Activated naive CD4-positive, alpha-beta T cell treated with anti-CD3 and anti-CD28 coated beads, Interleukin-2, amount 10 ng/mL, durations not matched to agents 7 days and 5 days (primary cell): Measurements from ENCODE around the gene WDR76.
A peak's percentile ranks its signal among the peaks of the same experiment; 100 is the strongest.
"Not testable (repeated sequence)": the region's sequence is repeated elsewhere in the genome, so short reads cannot be mapped to it uniquely, and the experiment has no call there.

Source experiments
- CTCF ChIA-PET: fragments of 350-600 bp; sonication (Branson Sonifier 250); formaldehyde crosslinking; loops from one replicate; lab custom pipeline; 2021; ENCODE audit warnings: antibody characterized with exemption; lab: Charles Lee
- DNase-seq: peaks from one replicate; pipeline ENCODE4 v3.0.0-alpha.2; 2020
- H3K27ac Mint-ChIP-seq: one replicate; pipeline ENCODE4 v1.8.0; 2021; ENCODE audit warnings: mild to moderate bottlenecking, moderate library complexity, mixed read lengths
- H3K27me3 Mint-ChIP-seq: one replicate; pipeline ENCODE4 v1.8.0; 2021; ENCODE audit warnings: mild to moderate bottlenecking, mixed read lengths
- H3K36me3 Mint-ChIP-seq: one replicate; pipeline ENCODE4 v1.8.0; 2021; ENCODE audit warnings: mixed read lengths
- H3K4me1 Mint-ChIP-seq: one replicate; pipeline ENCODE4 v1.8.0; 2021; ENCODE audit warnings: mixed read lengths
- H3K4me3 Mint-ChIP-seq: one replicate; pipeline ENCODE4 v1.8.0; 2021; ENCODE audit warnings: mild to moderate bottlenecking, moderate library complexity, mixed read lengths
- H3K9me3 Mint-ChIP-seq: one replicate; pipeline ENCODE4 v1.8.0; 2021; ENCODE audit warnings: mixed read lengths

The WDR76 gene

GRCh38 chr15:43799945-43800285 is 26.9 kb upstream of the WDR76 start, which contains the start of gene SERINC4:
Gene SERINC4 (minus strand): TSS chr15:43800220. CDS start chr15:43799986, 234 bp downstream.
- peak within 1 kb of the TSS; percentile 94 for H3K27ac Mint-ChIP-seq
- peaks cover 65% of the 10 kb centered on the region for H3K36me3 Mint-ChIP-seq
- CTCF ChIA-PET: interaction anchor here (1.2 kb wide), 1 partner anchor 10 kb away, joined by 7 read pairs; no protein-coding TSS in a partner anchor
- DNase-seq: no peak
- peak within 1 kb of the TSS; percentile 98 for H3K4me3 Mint-ChIP-seq
- H3K9me3 Mint-ChIP-seq: no peaks in the 10 kb centered on the region
- H3K4me1 Mint-ChIP-seq: peaks cover 51% of the 10 kb centered on the region
- no peaks in the 10 kb centered on the region for H3K27me3 Mint-ChIP-seq

DNA sequence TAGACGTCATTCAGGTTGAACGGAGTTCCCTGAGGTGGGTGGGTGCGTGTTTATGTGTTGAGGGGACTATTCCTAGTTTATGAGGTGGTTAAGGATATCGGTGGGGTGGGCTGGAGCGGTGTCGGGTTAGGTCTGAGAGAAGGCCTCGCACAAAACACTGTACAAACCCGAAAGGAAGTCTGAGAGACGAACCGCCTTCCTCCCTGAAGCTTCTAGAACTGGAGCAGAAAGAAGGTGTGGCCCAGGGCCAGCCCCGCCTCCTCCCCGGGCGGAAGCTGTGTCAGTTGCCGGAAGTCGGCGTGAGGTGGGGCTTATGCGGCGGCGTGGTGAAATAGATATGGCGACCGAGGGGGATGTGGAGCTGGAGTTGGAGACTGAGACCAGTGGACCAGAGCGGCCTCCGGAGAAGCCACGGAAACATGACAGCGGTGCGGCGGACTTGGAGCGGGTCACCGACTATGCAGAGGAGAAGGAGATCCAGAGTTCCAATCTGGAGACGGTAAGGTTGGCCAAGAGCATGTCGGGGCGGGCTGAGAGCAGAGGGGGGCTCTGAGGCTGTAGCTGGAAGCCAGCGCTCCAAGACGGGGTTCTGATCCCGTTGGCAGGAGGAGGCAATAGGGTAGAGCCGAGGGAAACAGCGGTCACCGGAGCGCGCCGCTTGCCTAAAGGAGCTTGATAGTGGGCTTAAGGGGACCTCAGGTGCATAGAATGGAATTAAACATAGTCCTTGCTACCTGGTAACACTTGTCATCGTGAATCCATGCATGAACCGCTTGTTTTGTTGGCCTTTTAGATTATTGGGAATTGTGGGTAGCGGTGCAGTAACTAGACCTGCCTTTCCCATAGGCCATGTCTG is 26.3 kb upstream of the WDR76 start, which contains the start of gene HYPK:
HYPK (plus strand) TSS at position 314 of the 856 bp plus-strand sequence; CDS start at position 338, 24 bp downstream.
- Mint-ChIP-seq H3K4me3 (peak within 1 kb of the TSS; percentile 98), H3K4me1 (peaks cover 45% of the 10 kb centered on the region), H3K9me3 (no peaks in the 10 kb centered on the region), H3K27ac (peak within 1 kb of the TSS; percentile 94), H3K36me3 (peaks cover 66% of the 10 kb centered on the region), H3K27me3 (no peaks in the 10 kb centered on the region)
- peak; percentile 96 for DNase-seq
- CTCF ChIA-PET: interaction anchor here (0.6 to 1.2 kb wide), 2 partner anchors 10 to 541 kb away, joined by 3 to 7 read pairs; no protein-coding TSS in a partner anchor

DNA sequence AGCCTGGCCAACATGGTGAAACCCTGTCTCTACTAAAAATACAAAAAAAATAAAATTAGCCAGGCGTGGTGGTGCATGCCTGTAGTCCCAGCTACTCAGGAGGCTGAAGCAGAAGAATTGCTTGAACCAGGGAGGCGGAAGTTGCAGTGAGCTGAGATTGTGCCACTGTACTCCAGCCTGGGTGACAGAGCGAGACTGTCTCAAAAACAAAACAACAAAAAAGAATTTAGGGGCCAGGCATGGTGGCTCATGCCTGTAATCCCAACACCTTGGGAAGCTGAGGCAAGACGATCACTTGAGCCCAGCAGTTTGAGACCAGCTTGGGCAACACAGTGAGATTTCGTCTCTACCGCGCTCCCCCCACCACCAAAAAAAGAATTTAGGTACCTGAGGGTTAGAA is 24.1 kb upstream of the WDR76 start:
- H3K4me3 Mint-ChIP-seq, H3K27me3 Mint-ChIP-seq, DNase-seq, H3K27ac Mint-ChIP-seq, H3K9me3 Mint-ChIP-seq, CTCF ChIA-PET: not testable (repeated sequence)
- peaks cover 35% of the 10 kb centered on the region for H3K4me1 Mint-ChIP-seq
- H3K36me3 Mint-ChIP-seq: peaks cover 68% of the 10 kb centered on the region

DNA sequence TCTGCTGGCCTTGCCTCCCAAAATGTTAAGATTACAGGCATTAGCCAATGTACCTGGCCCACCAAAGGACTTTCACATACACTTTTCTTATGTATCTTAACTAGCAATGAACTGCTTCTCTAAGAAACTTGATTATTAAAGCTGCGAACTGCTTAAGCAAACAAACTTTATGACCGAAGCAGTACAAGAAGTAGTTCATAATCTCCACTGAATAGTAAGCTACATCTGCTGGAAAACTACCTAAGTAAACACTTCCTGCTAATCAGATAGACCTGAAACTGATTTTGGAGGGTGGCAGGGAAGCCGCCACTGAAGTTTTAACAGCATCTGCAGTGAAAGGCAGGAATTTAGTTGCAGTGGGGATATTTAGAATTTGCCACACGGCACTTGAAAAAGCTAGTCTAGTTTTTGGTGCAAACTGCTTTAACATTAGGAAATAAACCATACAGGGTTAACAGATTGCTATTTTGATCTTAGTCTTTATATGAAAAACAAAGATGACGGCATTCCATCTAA is 18.3 kb upstream of the WDR76 start:
- H3K36me3 Mint-ChIP-seq: peaks cover 66% of the 10 kb centered on the region
- no peak overlapping the region for H3K4me3 Mint-ChIP-seq

DNA sequence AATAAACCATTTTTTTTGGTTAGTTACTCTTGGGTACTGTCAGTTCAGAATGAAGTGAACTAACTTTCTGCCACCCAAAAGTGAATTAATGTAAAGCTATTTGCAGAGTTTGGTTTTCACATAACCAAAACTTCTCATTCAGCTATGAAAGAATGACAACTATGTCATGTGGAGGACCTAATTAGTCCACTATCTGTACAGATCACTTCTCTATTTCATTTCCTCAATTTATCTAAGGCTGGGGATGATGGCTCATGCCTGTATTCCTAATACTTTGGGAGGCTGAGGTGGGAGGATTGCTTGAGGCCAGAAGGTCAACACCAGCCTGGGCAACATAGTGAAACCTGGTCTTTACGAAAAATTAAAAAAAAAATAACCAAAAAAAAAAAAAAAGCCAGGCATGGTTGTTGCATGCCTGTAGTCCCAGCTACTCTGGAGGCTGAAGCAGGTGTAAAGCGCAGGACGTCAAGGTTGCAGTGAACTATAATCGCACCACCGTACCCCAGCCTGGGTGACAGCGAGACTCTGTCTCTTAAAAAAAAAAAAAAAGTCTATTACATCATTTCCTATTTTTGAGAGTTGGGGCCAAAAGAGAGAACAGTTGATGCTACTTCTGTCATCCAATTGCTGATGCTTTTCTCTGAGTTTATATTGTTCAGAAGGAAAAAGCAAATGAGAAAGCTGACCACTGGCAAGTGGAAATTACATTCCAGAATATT is 17.7 kb upstream of the WDR76 start:
- peaks cover 67% of the 10 kb centered on the region for H3K36me3 Mint-ChIP-seq
- CTCF ChIA-PET: interaction anchor here (0.6 to 2.4 kb wide), 2 partner anchors 9 to 55 kb away, joined by 3 to 7 read pairs; partner anchors contain the start of genes HYPK and SERINC4
- H3K4me3 Mint-ChIP-seq: no peak overlapping the region
- no peaks in the 10 kb centered on the region for H3K9me3 Mint-ChIP-seq
- peaks cover 12% of the 10 kb centered on the region for H3K4me1 Mint-ChIP-seq
- H3K27ac Mint-ChIP-seq: no peak overlapping the region
- no peak for DNase-seq
- H3K27me3 Mint-ChIP-seq: no peaks in the 10 kb centered on the region

More for the DNA sequence above, 18.3 kb upstream of the WDR76 start:
- H3K4me1 Mint-ChIP-seq: peaks cover 12% of the 10 kb centered on the region
- CTCF ChIA-PET: no interaction called here
- H3K9me3 Mint-ChIP-seq: no peaks in the 10 kb centered on the region
- no peak for DNase-seq
- H3K27ac Mint-ChIP-seq: no peak overlapping the region
- H3K27me3 Mint-ChIP-seq: no peaks in the 10 kb centered on the region

DNA sequence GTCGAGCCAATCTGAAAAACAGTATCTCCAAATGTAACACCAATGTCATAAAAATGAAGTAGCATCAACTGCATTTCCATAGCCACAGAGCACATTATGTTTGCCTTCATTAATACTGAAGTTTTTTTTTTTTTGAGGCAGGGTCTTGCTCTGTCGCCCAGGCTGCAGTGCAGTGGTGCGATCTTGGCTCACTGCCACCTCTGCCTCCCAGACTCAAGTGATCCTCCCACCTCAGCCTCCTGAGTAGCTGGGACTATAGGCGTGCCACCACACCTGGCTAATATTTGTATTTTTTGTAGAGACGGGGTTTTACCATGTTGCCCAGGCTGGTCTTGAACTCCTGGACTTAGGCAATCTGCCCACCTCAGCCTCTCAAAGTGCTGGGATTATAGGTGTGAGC is 11.7 kb upstream of the WDR76 start:
- CTCF ChIA-PET, H3K9me3 Mint-ChIP-seq, H3K4me3 Mint-ChIP-seq, H3K27ac Mint-ChIP-seq, DNase-seq, H3K27me3 Mint-ChIP-seq: not testable (repeated sequence)
- Mint-ChIP-seq H3K36me3 (peaks cover 41% of the 10 kb centered on the region), H3K4me1 (peaks cover 15% of the 10 kb centered on the region)

GRCh38 chr15:43821505-43821904 is 5.3 kb upstream of the WDR76 start:
- peak overlapping the region; percentile 29 for H3K4me3 Mint-ChIP-seq
- CTCF ChIA-PET: interaction anchor here (0.7 kb wide), 1 partner anchor 26 kb away, joined by 3 read pairs; no protein-coding TSS in a partner anchor
- peaks cover 56% of the 10 kb centered on the region for H3K4me1 Mint-ChIP-seq

DNA sequence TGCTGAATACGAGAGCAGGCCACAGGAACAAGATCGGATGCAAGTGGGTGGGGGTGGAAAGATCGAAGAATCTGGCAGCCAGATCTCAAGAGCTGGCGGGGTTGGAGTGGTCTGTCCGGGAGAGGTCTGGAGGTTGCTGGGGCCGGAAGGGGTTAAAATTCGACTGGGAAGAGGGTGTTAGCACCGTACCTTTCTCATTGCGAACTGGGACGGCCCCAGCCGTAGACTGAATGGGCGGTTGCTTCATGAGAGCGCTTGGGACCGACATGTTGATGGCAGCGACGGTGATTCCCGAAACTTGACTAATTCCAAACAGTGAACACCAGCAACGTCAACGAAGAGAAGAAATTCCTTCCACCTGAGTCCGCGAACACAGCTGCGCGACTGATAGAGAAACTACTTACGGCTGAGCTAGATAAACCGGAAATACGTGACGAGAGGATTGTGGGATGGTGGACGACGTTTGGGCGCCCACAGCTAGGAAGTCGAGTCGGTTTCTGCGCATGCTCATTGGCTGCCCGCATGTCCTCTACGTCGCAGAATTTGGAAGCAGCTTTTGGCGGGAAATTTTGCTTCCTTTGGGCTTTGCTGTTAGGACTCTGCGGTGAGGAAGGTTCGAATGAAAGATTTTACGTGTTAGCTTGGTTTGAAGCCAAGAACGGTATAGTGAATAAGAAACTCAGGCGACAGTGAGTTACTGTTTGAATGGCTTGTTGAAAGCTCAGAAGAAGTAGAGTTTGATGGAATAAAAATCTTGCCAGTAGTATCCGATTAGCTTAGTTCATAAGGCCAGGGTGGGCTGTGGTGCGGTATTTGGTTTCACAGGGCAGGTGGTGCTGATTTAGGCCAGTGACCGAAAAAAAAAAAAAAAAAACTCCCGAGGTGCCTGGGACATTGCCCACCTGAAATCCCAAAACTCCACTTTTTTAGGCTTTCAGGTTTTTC is 2.2 kb upstream of the WDR76 start, which contains the start of gene MFAP1:
MFAP1 (minus strand) TSS at position 389 of the 945 bp plus-strand sequence; CDS start at position 268, 121 bp downstream.
- Mint-ChIP-seq H3K4me1 (peaks cover 69% of the 10 kb centered on the region), H3K36me3 (peaks cover 31% of the 10 kb centered on the region), H3K27me3 (no peaks in the 10 kb centered on the region), H3K9me3 (no peaks in the 10 kb centered on the region), H3K27ac (peak within 1 kb of the TSS; percentile 92), H3K4me3 (peak within 1 kb of the TSS; percentile 85)
- CTCF ChIA-PET: interaction anchor here (1.3 kb wide), 1 partner anchor 48 kb away, joined by 5 read pairs; the partner anchor contains the start of gene ELL3
- peak; percentile 95 for DNase-seq

More at GRCh38 chr15:43821505-43821904, 5.3 kb upstream of the WDR76 start:
- no peak for DNase-seq
- Mint-ChIP-seq H3K27me3 (no peaks in the 10 kb centered on the region), H3K36me3 (peaks cover 27% of the 10 kb centered on the region), H3K27ac (peak overlapping the region; percentile 67), H3K9me3 (no peaks in the 10 kb centered on the region)

GRCh38 chr15:43825305-43825704 is 1.5 kb upstream of the WDR76 start:
- H3K4me3 Mint-ChIP-seq: peak overlapping the region; percentile 83
- H3K9me3 Mint-ChIP-seq, DNase-seq, CTCF ChIA-PET, H3K27me3 Mint-ChIP-seq: not testable (repeated sequence)
- peaks cover 34% of the 10 kb centered on the region for H3K36me3 Mint-ChIP-seq
- H3K4me1 Mint-ChIP-seq: peaks cover 73% of the 10 kb centered on the region
- peak overlapping the region; percentile 92 for H3K27ac Mint-ChIP-seq

DNA sequence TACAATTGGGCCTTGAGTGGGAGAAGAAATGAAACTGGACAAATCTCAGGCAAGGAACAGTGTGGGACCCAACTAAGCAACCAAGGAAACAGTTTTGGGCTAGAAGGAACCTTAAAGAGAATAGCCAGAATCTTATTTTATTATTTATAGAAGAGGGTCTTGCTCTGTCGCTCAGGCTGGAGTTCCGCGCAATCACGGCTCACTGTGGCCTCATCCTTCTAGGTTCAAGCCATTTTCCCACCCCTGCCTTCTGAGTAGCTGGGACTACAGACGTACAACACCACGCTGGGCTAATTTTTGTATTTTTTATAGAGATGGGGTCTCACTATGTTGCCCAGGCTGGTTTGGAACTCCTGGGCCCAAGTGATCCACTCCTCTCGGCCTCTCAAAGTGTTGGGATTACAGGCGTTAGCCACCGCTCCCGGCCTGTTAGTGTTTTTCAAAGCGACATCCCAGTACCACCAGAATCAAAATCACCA is 734 bp upstream of the WDR76 start:
- peak overlapping the region; percentile 90 for H3K27ac Mint-ChIP-seq
- peak overlapping the region; percentile 83 for H3K4me3 Mint-ChIP-seq
- no peaks in the 10 kb centered on the region for H3K27me3 Mint-ChIP-seq
- H3K36me3 Mint-ChIP-seq: peaks cover 34% of the 10 kb centered on the region
- DNase-seq: no peak
- H3K4me1 Mint-ChIP-seq: peaks cover 74% of the 10 kb centered on the region
- CTCF ChIA-PET: no interaction called here
- no peaks in the 10 kb centered on the region for H3K9me3 Mint-ChIP-seq

- Mint-ChIP-seq H3K27ac (peak overlapping the region; percentile 90), H3K27me3 (no peaks in the 10 kb centered on the region), H3K36me3 (peaks cover 31% of the 10 kb centered on the region), H3K4me3 (peak overlapping the region; percentile 83), H3K4me1 (peaks cover 69% of the 10 kb centered on the region), H3K9me3 (no peaks in the 10 kb centered on the region)
- DNase-seq: peak; percentile 38
- CTCF ChIA-PET: no interaction called here
Measured at GRCh38 chr15:43828061-43828657, 1.4 kb downstream of the WDR76 start.

DNA sequence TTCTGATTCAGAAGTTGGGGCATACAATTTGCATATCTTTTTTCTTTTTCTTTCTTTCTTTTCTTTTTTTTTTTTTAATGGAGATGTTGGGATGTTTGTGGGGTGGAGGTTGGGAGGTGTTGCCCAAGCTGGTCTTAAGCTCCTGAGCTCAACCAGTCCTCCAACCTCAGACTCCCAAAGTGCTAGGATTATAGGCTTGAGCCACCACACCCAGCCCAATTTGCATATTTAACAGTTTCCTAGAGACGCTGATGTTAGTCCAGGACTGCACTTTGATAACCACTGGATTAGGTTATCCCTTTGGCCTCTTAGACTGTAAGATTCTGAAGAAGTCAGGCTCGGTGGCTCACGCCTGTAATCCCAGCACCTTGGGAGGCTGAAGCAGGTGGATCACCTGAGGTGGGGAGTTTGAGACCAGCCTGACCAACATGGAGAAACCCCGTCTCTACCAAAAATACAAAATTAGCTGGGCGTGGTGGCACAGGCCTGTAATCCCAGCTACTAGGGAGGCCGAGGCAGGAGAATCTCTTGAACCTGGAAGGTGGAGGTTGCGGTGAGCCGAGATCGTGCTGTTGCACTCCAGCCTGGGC is 3.2 kb downstream of the WDR76 start:
- peak overlapping the region; percentile 83 for H3K4me3 Mint-ChIP-seq
- H3K27ac Mint-ChIP-seq: peak overlapping the region; percentile 29
- H3K4me1 Mint-ChIP-seq: peaks cover 61% of the 10 kb centered on the region
- H3K9me3 Mint-ChIP-seq, CTCF ChIA-PET, H3K27me3 Mint-ChIP-seq, DNase-seq: not testable (repeated sequence)
- H3K36me3 Mint-ChIP-seq: peaks cover 33% of the 10 kb centered on the region
